Spleen (tissue), 7 donors: ENCODE measurements around the gene PLPP3.

Source experiments
- CTCF ChIP-seq, 11 experiments: fragments of 200-600 bp in 7 of 11; fragments of 450-650 bp in 4 of 11; sonication (generic) in 4 of 11; IDR thresholded peaks in 8 of 11; conservative IDR thresholded peaks in 3 of 11; 1 replicate in 7 of 11; 2 replicates in 4 of 11; pipeline versions ENCODE4 v1.4.0 to v1.8.0; 2016 to 2021; ENCODE audit warnings: antibody characterized with exemption in 11 of 11, inconsistent platforms in 4 of 11, mild to moderate bottlenecking in 1 of 11
- POLR2A ChIP-seq, 3 donors: fragments of 450-650 bp; IDR thresholded peaks; one replicate each; pipeline ENCODE4 v1.5.1; 2017; ENCODE audit warnings: antibody characterized with exemption in 3 of 3, mild to moderate bottlenecking in 1 of 3
- POLR2AphosphoS5 ChIP-seq, 3 donors: sonication (generic); formaldehyde crosslinking; IDR thresholded peaks; one replicate each; pipeline ENCODE4 v1.5.1; 2017; ENCODE audit warnings: antibody characterized with exemption in 3 of 3
- donor health status: DM: no; HTN: no; CAD: no; lungs with moderate emphysema.
- donor health status: DM: no; HTN: no; CAD: no.
- donor health status: DM: no; HTN: no; CAD: no.

- no peak for TF ChIP-seq CTCF (IDR thresholded peaks at IDR 0.05 in 8 of 11, conservative IDR thresholded peaks at IDR 0.05 in 3 of 11)
- no peak for TF ChIP-seq POLR2AphosphoS5 (IDR thresholded peaks at IDR 0.05)
- no peak for TF ChIP-seq POLR2A (IDR thresholded peaks at IDR 0.05)
Measured at GRCh38 chr1:56493826-56494225, 85.5 kb downstream of the PLPP3 start.
